H9 (cell line): ENCODE data around the gene TTLL12. TPM values are rescaled to one million over a fixed set of nuclear protein-coding genes. Genes with fewer than 3 reads are reported as not detected.

ENCODE experiments used
- DNase-seq: peaks from one replicate; pipeline ENCODE4 v3.0.0-alpha.2; 2017
- H2AFZ ChIP-seq: one replicate; pipeline ENCODE4 v1.6.1; 2013; ENCODE audit warnings: mild to moderate bottlenecking, low read length, control low read depth, moderate library complexity
- H2AK5ac ChIP-seq: 2 replicates; pipeline ENCODE4 v1.6.1; 2013; ENCODE audit warnings: low read length, control low read depth, mixed read lengths; ENCODE audit not compliant: insufficient read length
- H2BK120ac ChIP-seq: one replicate; pipeline ENCODE4 v1.6.1; 2013; ENCODE audit warnings: low read depth, mild to moderate bottlenecking, low read length, control low read depth, inconsistent platforms; ENCODE audit not compliant: poor library complexity, severe bottlenecking
- H2BK12ac ChIP-seq: 2 replicates; pipeline ENCODE4 v1.6.1; 2013; ENCODE audit warnings: low read length, control low read depth, mixed read lengths, low read depth; ENCODE audit not compliant: insufficient read length
- H2BK15ac ChIP-seq: 2 replicates; pipeline ENCODE4 v1.6.1; 2013; ENCODE audit warnings: low read depth, low read length, control low read depth
- H2BK20ac ChIP-seq: one replicate; pipeline ENCODE4 v1.6.1; 2013; ENCODE audit warnings: low read depth, mild to moderate bottlenecking, low read length, control low read depth, inconsistent platforms; ENCODE audit not compliant: poor library complexity, severe bottlenecking
- H2BK5ac ChIP-seq: 2 replicates; pipeline ENCODE4 v1.6.1; 2013; ENCODE audit warnings: low read length, control low read depth, mixed read lengths; ENCODE audit not compliant: insufficient read length
- H3K14ac ChIP-seq: 2 replicates; pipeline ENCODE4 v1.6.1; 2013; ENCODE audit warnings: low read length, control low read depth; ENCODE audit not compliant: insufficient read depth
- H3K18ac ChIP-seq: 2 replicates; pipeline ENCODE4 v1.6.1; 2013; ENCODE audit warnings: low read depth, mild to moderate bottlenecking, mixed read lengths, low read length, control low read depth; ENCODE audit not compliant: insufficient read length
- H3K23ac ChIP-seq: 2 replicates; pipeline ENCODE4 v1.6.1; 2013; ENCODE audit warnings: low read length, control low read depth, mixed read lengths, low read depth; ENCODE audit not compliant: insufficient read length
- H3K23me2 ChIP-seq: 2 replicates; pipeline ENCODE4 v1.6.1; 2013; ENCODE audit warnings: low read depth, mild to moderate bottlenecking, mixed read lengths, low read length, control low read depth; ENCODE audit not compliant: insufficient read length, poor library complexity, severe bottlenecking
- H3K27ac ChIP-seq: 2 replicates; pipeline ENCODE4 v1.5.1; 2013; ENCODE audit warnings: low read length, control low read depth, mixed read lengths, low read depth; ENCODE audit not compliant: insufficient read length
- H3K27me3 ChIP-seq: 2 replicates; pipeline ENCODE4 v1.6.1; 2013; ENCODE audit warnings: low read length, control low read depth, inconsistent platforms; ENCODE audit not compliant: insufficient read depth
- H3K4ac ChIP-seq: 2 replicates; pipeline ENCODE4 v1.6.1; 2013; ENCODE audit warnings: low read depth, mild to moderate bottlenecking, control low read depth, inconsistent platforms, low read length, moderate library complexity
- H3K4me1 ChIP-seq: 2 replicates; pipeline ENCODE4 v1.6.1; 2013; ENCODE audit warnings: low read length, control low read depth, inconsistent platforms; ENCODE audit not compliant: insufficient read depth
- H3K4me2 ChIP-seq: 2 replicates; pipeline ENCODE4 v1.6.1; 2013; ENCODE audit warnings: low read length, control low read depth, mixed read lengths; ENCODE audit not compliant: insufficient read length, insufficient read depth
- H3K56ac ChIP-seq: 2 replicates; pipeline ENCODE4 v1.6.1; 2013; ENCODE audit warnings: low read depth, mild to moderate bottlenecking, mixed read lengths, low read length, control low read depth; ENCODE audit not compliant: insufficient read length
- H3K79me1 ChIP-seq: 2 replicates; pipeline ENCODE4 v1.6.1; 2013; ENCODE audit warnings: low read depth, mild to moderate bottlenecking, moderate library complexity, low read length, control low read depth, inconsistent platforms; ENCODE audit not compliant: insufficient read depth, poor library complexity, severe bottlenecking
- H3K79me2 ChIP-seq: 2 replicates; pipeline ENCODE4 v1.6.1; 2013; ENCODE audit warnings: low read length, control low read depth, inconsistent platforms; ENCODE audit not compliant: insufficient read depth
- H3K9ac ChIP-seq: 2 replicates; pipeline ENCODE4 v1.6.1; 2013; ENCODE audit warnings: low read length, control low read depth, mixed read lengths; ENCODE audit not compliant: insufficient read length; ENCODE audit errors: extremely low read depth
- H3K9me3 ChIP-seq: one replicate; pipeline ENCODE4 v1.6.1; 2013; ENCODE audit warnings: low read depth, low read length, inconsistent platforms; ENCODE audit not compliant: control insufficient read depth
- H3T11ph ChIP-seq: one replicate; pipeline ENCODE4 v1.6.1; 2013; ENCODE audit warnings: mild to moderate bottlenecking, low read length, control low read depth, inconsistent platforms
- H4K20me1 ChIP-seq: one replicate; pipeline ENCODE4 v1.6.1; 2013; ENCODE audit not compliant: control insufficient read depth, insufficient read length, insufficient read depth
- H4K5ac ChIP-seq: 2 replicates; pipeline ENCODE4 v1.6.1; 2013; ENCODE audit warnings: low read depth, mild to moderate bottlenecking, mixed read lengths, low read length, control low read depth; ENCODE audit not compliant: insufficient read length
- H4K8ac ChIP-seq: replicated peaks from 2 replicates; pipeline ENCODE4 v1.6.1; 2013; ENCODE audit warnings: low read length, control low read depth, mixed read lengths, low read depth; ENCODE audit not compliant: insufficient read length
- H4K91ac ChIP-seq: 2 replicates; pipeline ENCODE4 v1.6.1; 2013; ENCODE audit warnings: low read depth, mild to moderate bottlenecking, moderate library complexity, mixed read lengths, low read length, control low read depth; ENCODE audit not compliant: insufficient read length
- H3K27ac Mint-ChIP-seq, 3 experiments: 2 replicates in 2 of 3; 3 replicates in 1 of 3; pipeline ENCODE4 v1.8.0; 2020 to 2021; ENCODE audit warnings: mixed read lengths in 3 of 3, mild to moderate bottlenecking in 1 of 3, moderate library complexity in 1 of 3
- H3K27me3 Mint-ChIP-seq: 2 replicates; pipeline ENCODE4 v1.8.0; 2021; ENCODE audit warnings: low read depth, mild to moderate bottlenecking, moderate library complexity, mixed read lengths
- H3K36me3 Mint-ChIP-seq, 3 experiments: 2 replicates in 2 of 3; 3 replicates in 1 of 3; pipeline ENCODE4 v1.8.0; 2020 to 2021; ENCODE audit warnings: low read depth in 3 of 3, mixed read lengths in 3 of 3; ENCODE audit not compliant: insufficient read depth in 1 of 3
- H3K4me1 Mint-ChIP-seq, 2 experiments: 2 replicates each; pipeline ENCODE4 v1.8.0; 2020; ENCODE audit warnings: mixed read lengths in 2 of 2
- H3K4me3 Mint-ChIP-seq, 2 experiments: 2 replicates in 1 of 2; 3 replicates in 1 of 2; pipeline ENCODE4 v1.8.0; 2020 to 2021; ENCODE audit warnings: mild to moderate bottlenecking in 2 of 2, mixed read lengths in 2 of 2, moderate library complexity in 1 of 2
- H3K9me3 Mint-ChIP-seq, 2 experiments: 2 replicates in 1 of 2; 3 replicates in 1 of 2; pipeline ENCODE4 v1.8.0; 2020; ENCODE audit warnings: mild to moderate bottlenecking in 2 of 2, mixed read lengths in 2 of 2, moderate library complexity in 1 of 2
- WGBS: extraction: QIAGEN DNeasy Blood & Tissue Kit; methylation state at CpG from one replicate; pipeline ENCODE4 v1.1.7; 2013; ENCODE audit warnings: missing lambda C conversion rate, low lambda C conversion rate, mixed read lengths; ENCODE audit not compliant: insufficient read length; ENCODE audit errors: extremely low coverage; 5-methylcytosine and 5-hydroxymethylcytosine counted together
- total RNA-seq: library from RNA; stranded (reverse); gene quantifications from 2 replicates; pipeline ENCODE4 v1.2.1, GENCODE V29; 2021
- TF ChIP-seq, protein P1 (sequence below): fragments of 200-600 bp; sonication (generic); conservative IDR thresholded peaks from 3 replicates; pipeline ENCODE4 v1.8.0; 2021; ENCODE audit warnings: antibody characterized with exemption, mild to moderate bottlenecking

TTLL12 gene
- total RNA-seq, 1 experiment from 2014 or later: 89.6 TPM

DNA sequence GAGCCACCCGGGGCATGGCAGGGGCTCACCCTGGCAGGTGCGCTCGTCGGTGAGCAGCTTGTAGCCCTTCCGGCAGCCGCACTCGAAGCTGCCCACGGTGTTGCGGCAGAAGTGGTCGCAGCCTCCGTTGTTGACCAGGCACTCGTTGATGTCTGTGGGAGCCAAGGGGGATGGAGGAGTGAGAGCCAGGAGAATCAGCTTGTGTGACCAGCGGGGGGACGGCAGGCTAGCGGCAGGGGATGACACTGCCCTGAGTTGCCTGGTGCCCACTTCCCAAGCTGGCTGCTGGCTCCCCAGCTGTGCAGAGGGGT, 44.7 kb upstream of the TTLL12 start:
- no peak overlapping the region for H3K4ac ChIP-seq
- H3K18ac ChIP-seq: no peak overlapping the region
- no peaks in the 10 kb centered on the region for H3K27me3 ChIP-seq
- no peaks in the 10 kb centered on the region for H4K20me1 ChIP-seq
- no CpG with 5 or more reads among the region's 15 CpGs for WGBS
- H3K9me3 ChIP-seq: no peaks in the 10 kb centered on the region
- no peak overlapping the region for H4K8ac ChIP-seq
- no peaks in the 10 kb centered on the region for H3K23me2 ChIP-seq
- no peak for DNase-seq
- H3K23ac ChIP-seq: no peak overlapping the region
- TF ChIP-seq, protein P1, sequence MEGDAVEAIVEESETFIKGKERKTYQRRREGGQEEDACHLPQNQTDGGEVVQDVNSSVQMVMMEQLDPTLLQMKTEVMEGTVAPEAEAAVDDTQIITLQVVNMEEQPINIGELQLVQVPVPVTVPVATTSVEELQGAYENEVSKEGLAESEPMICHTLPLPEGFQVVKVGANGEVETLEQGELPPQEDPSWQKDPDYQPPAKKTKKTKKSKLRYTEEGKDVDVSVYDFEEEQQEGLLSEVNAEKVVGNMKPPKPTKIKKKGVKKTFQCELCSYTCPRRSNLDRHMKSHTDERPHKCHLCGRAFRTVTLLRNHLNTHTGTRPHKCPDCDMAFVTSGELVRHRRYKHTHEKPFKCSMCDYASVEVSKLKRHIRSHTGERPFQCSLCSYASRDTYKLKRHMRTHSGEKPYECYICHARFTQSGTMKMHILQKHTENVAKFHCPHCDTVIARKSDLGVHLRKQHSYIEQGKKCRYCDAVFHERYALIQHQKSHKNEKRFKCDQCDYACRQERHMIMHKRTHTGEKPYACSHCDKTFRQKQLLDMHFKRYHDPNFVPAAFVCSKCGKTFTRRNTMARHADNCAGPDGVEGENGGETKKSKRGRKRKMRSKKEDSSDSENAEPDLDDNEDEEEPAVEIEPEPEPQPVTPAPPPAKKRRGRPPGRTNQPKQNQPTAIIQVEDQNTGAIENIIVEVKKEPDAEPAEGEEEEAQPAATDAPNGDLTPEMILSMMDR: no peak
- no peak overlapping the region for H3K27ac ChIP-seq
- peaks cover 21 to 28% of the 10 kb centered on the region in 2 experiments for H3K4me1 Mint-ChIP-seq
- no peak overlapping the region for H2BK5ac ChIP-seq
- no peak overlapping the region for H2BK15ac ChIP-seq
- no peak overlapping the region for H2AFZ ChIP-seq
- H3K56ac ChIP-seq: no peak overlapping the region
- no peak overlapping the region for H2BK20ac ChIP-seq
- no peak overlapping the region for H2BK12ac ChIP-seq
- no peak overlapping the region for H3T11ph ChIP-seq
- H3K27me3 Mint-ChIP-seq: peaks cover 7% of the 10 kb centered on the region
- no peak overlapping the region for H3K4me2 ChIP-seq
- H3K27ac Mint-ChIP-seq: no peak overlapping the region
- H3K4me3 Mint-ChIP-seq: no peak overlapping the region
- no peaks in the 10 kb centered on the region for H3K79me2 ChIP-seq
- no peak overlapping the region for H2AK5ac ChIP-seq
- no peak overlapping the region for H4K5ac ChIP-seq
- no peaks in the 10 kb centered on the region for H3K4me1 ChIP-seq
- no peaks in the 10 kb centered on the region for H3K36me3 Mint-ChIP-seq
- H2BK120ac ChIP-seq: no peak overlapping the region
- no peaks in the 10 kb centered on the region for H3K79me1 ChIP-seq
- H3K9ac ChIP-seq: no peak overlapping the region
- H3K14ac ChIP-seq: no peak overlapping the region
- no peak overlapping the region for H4K91ac ChIP-seq
- no peaks in the 10 kb centered on the region; a peak in 1 of 5 replicates for H3K9me3 Mint-ChIP-seq
